Kidney epithelial cell (primary cell): ENCODE measurements around the gene CD6. TPM values are rescaled to one million over a fixed set of nuclear protein-coding genes. Genes with fewer than 3 reads are reported as not detected.

Experiments used
- DNase-seq: peaks from one replicate; pipeline ENCODE4 v3.0.0-alpha.2; 2010; ENCODE audit warnings: low read depth
- H3K27me3 ChIP-seq: 2 replicates; pipeline ENCODE4 v1.6.0; 2011; ENCODE audit warnings: low read length; ENCODE audit not compliant: control insufficient read depth, insufficient read depth
- H3K36me3 ChIP-seq: 2 replicates; pipeline ENCODE4 v1.5.1; 2011; ENCODE audit warnings: low read length; ENCODE audit not compliant: control insufficient read depth, insufficient read depth
- H3K4me3 ChIP-seq: 2 replicates; pipeline ENCODE4 v1.5.1; 2011; ENCODE audit warnings: low read depth, mild to moderate bottlenecking, control low read depth, low read length
- total RNA-seq: library from RNA; depleted of rRNA; stranded (reverse); fragments of >200 nt; gene quantifications from 2 replicates; pipeline ENCODE4 v1.2.3, GENCODE V29; 2015
- TF ChIP-seq, protein P1 (sequence below): IDR thresholded peaks from 2 replicates; pipeline ENCODE4 v1.5.1; 2011; ENCODE audit warnings: mild to moderate bottlenecking, moderate library complexity, low read length, control low read depth, inconsistent platforms; ENCODE audit not compliant: insufficient read depth, poor library complexity, severe bottlenecking

Gene CD6
- total RNA-seq, 1 donor from 2014 or later, result 0.29 TPM

GRCh38 chr11:60978546-60979380 is 7.3 kb downstream of the CD6 start:
- TF ChIP-seq, protein P1, sequence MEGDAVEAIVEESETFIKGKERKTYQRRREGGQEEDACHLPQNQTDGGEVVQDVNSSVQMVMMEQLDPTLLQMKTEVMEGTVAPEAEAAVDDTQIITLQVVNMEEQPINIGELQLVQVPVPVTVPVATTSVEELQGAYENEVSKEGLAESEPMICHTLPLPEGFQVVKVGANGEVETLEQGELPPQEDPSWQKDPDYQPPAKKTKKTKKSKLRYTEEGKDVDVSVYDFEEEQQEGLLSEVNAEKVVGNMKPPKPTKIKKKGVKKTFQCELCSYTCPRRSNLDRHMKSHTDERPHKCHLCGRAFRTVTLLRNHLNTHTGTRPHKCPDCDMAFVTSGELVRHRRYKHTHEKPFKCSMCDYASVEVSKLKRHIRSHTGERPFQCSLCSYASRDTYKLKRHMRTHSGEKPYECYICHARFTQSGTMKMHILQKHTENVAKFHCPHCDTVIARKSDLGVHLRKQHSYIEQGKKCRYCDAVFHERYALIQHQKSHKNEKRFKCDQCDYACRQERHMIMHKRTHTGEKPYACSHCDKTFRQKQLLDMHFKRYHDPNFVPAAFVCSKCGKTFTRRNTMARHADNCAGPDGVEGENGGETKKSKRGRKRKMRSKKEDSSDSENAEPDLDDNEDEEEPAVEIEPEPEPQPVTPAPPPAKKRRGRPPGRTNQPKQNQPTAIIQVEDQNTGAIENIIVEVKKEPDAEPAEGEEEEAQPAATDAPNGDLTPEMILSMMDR, result no peak
- no peak for DNase-seq

DNA sequence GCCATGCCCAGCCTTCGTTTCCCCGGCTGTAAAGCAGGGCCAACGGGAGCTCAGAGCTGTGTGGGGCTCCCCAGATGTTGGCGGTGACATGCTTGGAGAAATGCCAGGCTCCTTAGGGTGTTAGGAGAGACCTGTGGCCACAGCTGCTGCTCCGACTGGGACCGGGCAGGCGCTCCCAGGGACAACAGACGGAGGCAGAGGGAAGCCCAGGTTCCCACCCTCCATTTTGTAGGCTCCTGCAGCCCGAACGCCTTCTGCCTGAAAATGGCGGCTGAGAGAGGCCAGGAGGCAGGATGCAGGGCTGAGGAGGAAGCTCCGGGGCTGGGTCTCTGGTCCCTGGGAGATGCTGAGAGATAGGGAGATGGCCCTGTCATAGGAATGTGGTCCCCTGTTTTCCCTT is 10.0 kb downstream of the CD6 start:
- peaks cover 2% of the 10 kb centered on the region for H3K27me3 ChIP-seq
- DNase-seq, result no peak
- TF ChIP-seq, protein P1, result no peak
- no peaks in the 10 kb centered on the region for H3K36me3 ChIP-seq
- H3K4me3 ChIP-seq, result no peak overlapping the region

More at GRCh38 chr11:60978546-60979380, 7.3 kb downstream of the CD6 start:
- no peaks in the 10 kb centered on the region for H3K36me3 ChIP-seq
- no peak overlapping the region for H3K4me3 ChIP-seq
- no peaks in the 10 kb centered on the region for H3K27me3 ChIP-seq

- Histone ChIP-seq H3K36me3 (no peaks in the 10 kb centered on the region), H3K27me3 (peaks cover 2% of the 10 kb centered on the region), H3K4me3 (no peak overlapping the region)
- no peak for DNase-seq
- TF ChIP-seq, protein P1, result no peak
These were observed 10.7 kb downstream of the CD6 start for GRCh38 chr11:60982184-60982583.

DNA sequence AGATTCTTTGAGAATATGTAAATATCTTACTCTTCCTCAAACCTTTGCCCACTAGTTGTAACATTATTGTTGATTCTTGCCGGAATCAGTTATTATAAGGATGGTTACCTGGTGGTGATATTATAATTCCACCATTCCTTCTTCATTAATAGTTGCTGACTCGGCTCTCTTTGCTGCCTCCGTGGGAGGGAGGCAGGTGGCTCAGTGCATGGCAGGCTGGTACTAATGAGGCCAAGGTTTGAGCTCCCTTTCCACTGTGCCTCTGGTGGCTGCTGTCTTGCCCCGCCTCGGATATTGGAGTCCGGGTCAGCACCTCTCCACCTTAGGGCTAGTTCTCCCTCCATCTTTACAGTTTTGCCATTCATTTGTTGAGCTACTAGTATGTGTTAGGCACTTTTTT is 12.7 kb downstream of the CD6 start:
- H3K4me3 ChIP-seq, result no peak overlapping the region
- TF ChIP-seq, protein P1, result no peak

DNA sequence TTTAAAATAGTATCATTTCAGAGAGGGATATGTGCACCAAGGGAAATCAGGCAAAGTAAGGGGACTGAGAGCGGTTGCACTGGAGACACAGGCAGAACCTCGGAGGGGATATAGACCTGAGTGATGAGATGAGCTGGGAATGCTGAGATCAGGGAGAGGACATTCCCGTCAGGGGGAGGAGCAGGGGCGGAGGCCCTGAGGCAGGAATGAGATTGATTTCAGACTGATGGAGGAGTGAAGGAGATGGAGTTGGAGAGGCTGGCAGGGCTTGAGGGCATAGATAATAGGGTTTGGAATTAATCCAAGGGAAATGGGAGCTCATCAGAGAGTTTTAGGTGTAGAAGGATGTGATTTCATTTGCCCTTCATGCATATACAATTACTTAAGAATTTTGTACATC is 13.2 kb downstream of the CD6 start:
- H3K4me3 ChIP-seq, result no peak overlapping the region
- DNase-seq, result no peak
- no peaks in the 10 kb centered on the region for H3K36me3 ChIP-seq
- TF ChIP-seq, protein P1, result no peak
- H3K27me3 ChIP-seq, result peaks cover 14% of the 10 kb centered on the region

More for the DNA sequence above, 12.7 kb downstream of the CD6 start:
- Histone ChIP-seq H3K36me3 (no peaks in the 10 kb centered on the region), H3K27me3 (peaks cover 12% of the 10 kb centered on the region)
- DNase-seq, result no peak
